ENCODE measurements around the gene ABCA1.
A peak's percentile ranks its signal among the peaks of the same experiment; 100 is the strongest.
"Not testable (repeated sequence)": the region's sequence is repeated elsewhere in the genome, so short reads cannot be mapped to it uniquely, and the experiment has no call there.

Gene ABCA1

GRCh38 chr9:104927912-104928740, at the start of gene ABCA1:
Gene ABCA1, minus strand, starts transcription at chr9:104928155. Its CDS starts 24,476 bp downstream, at chr9:104903679.
- peak; percentile 58 for FAIRE-seq

- FAIRE-seq = no peak
Observed at GRCh38 chr9:104977580-104977979, 49.6 kb upstream of the ABCA1 start.

- no peak for FAIRE-seq
Observed at GRCh38 chr9:104977168-104977567, 49.2 kb upstream of the ABCA1 start.

GRCh38 chr9:104975966-104976595, 48.1 kb upstream of the ABCA1 start:
- peak; percentile 94 for FAIRE-seq

GRCh38 chr9:104974053-104974962, 46.4 kb upstream of the ABCA1 start:
- no peak for FAIRE-seq

- FAIRE-seq = no peak
Observed at GRCh38 chr9:104972242-104972866, 44.4 kb upstream of the ABCA1 start.

GRCh38 chr9:104971511-104971910, 43.6 kb upstream of the ABCA1 start:
- no peak for FAIRE-seq

GRCh38 chr9:104970271-104970987, 42.5 kb upstream of the ABCA1 start:
- no peak for FAIRE-seq

- FAIRE-seq = no peak
Observed at GRCh38 chr9:104969116-104969515, 41.2 kb upstream of the ABCA1 start.

- FAIRE-seq = no peak
Observed at GRCh38 chr9:104968025-104968982, 40.3 kb upstream of the ABCA1 start.

- FAIRE-seq = no peak
Observed at GRCh38 chr9:104963076-104963475, 35.1 kb upstream of the ABCA1 start.

GRCh38 chr9:104961701-104962359, 33.9 kb upstream of the ABCA1 start:
- FAIRE-seq = no peak

GRCh38 chr9:104961238-104961637, 33.3 kb upstream of the ABCA1 start:
- FAIRE-seq = no peak

- no peak for FAIRE-seq
Observed at GRCh38 chr9:104960662-104961061, 32.7 kb upstream of the ABCA1 start.

- no peak for FAIRE-seq
Observed at GRCh38 chr9:104958751-104959150, 30.8 kb upstream of the ABCA1 start.

- not testable (repeated sequence) for FAIRE-seq
Observed at GRCh38 chr9:104958006-104958405, 30.1 kb upstream of the ABCA1 start.

GRCh38 chr9:104951487-104951886, 23.5 kb upstream of the ABCA1 start:
- no peak for FAIRE-seq

- FAIRE-seq = no peak
Observed at GRCh38 chr9:104950838-104951237, 22.9 kb upstream of the ABCA1 start.

GRCh38 chr9:104948277-104948676, 20.3 kb upstream of the ABCA1 start:
- no peak for FAIRE-seq

- no peak for FAIRE-seq
Observed at GRCh38 chr9:104944871-104945270, 16.9 kb upstream of the ABCA1 start.
